Middle frontal gyrus (tissue), 1 donor: ENCODE data around the gene SH3D19.

Experiments used
- DNase-seq: peaks from one replicate; pipeline ENCODE4 v3.0.0-alpha.2; 2015; ENCODE audit warnings: low spot score; ENCODE audit errors: extremely low spot score

SH3D19 gene

GRCh38 chr4:151233600-151233999 is 91.8 kb downstream of the SH3D19 start:
- DNase-seq, result no peak

GRCh38 chr4:151231915-151232595 is 93.3 kb downstream of the SH3D19 start:
- no peak for DNase-seq

GRCh38 chr4:151228189-151229119 is 97.0 kb downstream of the SH3D19 start:
- DNase-seq, result no peak

- DNase-seq, result peak; percentile 48
Observed at GRCh38 chr4:151227731-151228130, 97.7 kb downstream of the SH3D19 start.

GRCh38 chr4:151227172-151227571 is 98.2 kb downstream of the SH3D19 start:
- DNase-seq, result no peak

GRCh38 chr4:151226004-151226932 is 99.1 kb downstream of the SH3D19 start:
- DNase-seq, result peak; percentile 50

- no peak for DNase-seq
Observed at GRCh38 chr4:151223465-151223864, 101.9 kb downstream of the SH3D19 start.

- no peak for DNase-seq
Observed at GRCh38 chr4:151219948-151220347, 105.5 kb downstream of the SH3D19 start.

- DNase-seq, result no peak
Observed at GRCh38 chr4:151219091-151219490, 106.3 kb downstream of the SH3D19 start.

- DNase-seq, result no peak
Observed at GRCh38 chr4:151218343-151218742, 107.1 kb downstream of the SH3D19 start.

- no peak for DNase-seq
Observed at GRCh38 chr4:151217326-151217725, 108.1 kb downstream of the SH3D19 start.

- DNase-seq, result no peak
Observed at GRCh38 chr4:151215295-151215694, 110.1 kb downstream of the SH3D19 start.

- DNase-seq, result no peak
Observed at GRCh38 chr4:151207868-151208267, 117.5 kb downstream of the SH3D19 start.

GRCh38 chr4:151207186-151207585 is 118.2 kb downstream of the SH3D19 start:
- DNase-seq, result no peak

- peak; percentile 1 for DNase-seq
Observed at GRCh38 chr4:151206241-151207005, 119.0 kb downstream of the SH3D19 start.

- DNase-seq, result no peak
Observed at GRCh38 chr4:151205722-151206121, 119.7 kb downstream of the SH3D19 start.

- no peak for DNase-seq
Observed at GRCh38 chr4:151204925-151205524, 120.4 kb downstream of the SH3D19 start.

- DNase-seq, result no peak
Observed at GRCh38 chr4:151202851-151203455, 122.5 kb downstream of the SH3D19 start.

- no peak for DNase-seq
Observed at GRCh38 chr4:151202381-151202780, 123.0 kb downstream of the SH3D19 start.
